NCI-H187 treated with DMSO at 0.1 percent for 48 hours (cell line): ENCODE results near the gene CES2.
A peak's percentile ranks its signal among the peaks of the same experiment; 100 is the strongest.
"Not testable (repeated sequence)": the region's sequence is repeated elsewhere in the genome, so short reads cannot be mapped to it uniquely, and the experiment has no call there.

Experiments
- DNase-seq: peaks from one replicate; lab custom pipeline; 2025; lab: John Stamatoyannopoulos, UW

The CES2 gene

DNA sequence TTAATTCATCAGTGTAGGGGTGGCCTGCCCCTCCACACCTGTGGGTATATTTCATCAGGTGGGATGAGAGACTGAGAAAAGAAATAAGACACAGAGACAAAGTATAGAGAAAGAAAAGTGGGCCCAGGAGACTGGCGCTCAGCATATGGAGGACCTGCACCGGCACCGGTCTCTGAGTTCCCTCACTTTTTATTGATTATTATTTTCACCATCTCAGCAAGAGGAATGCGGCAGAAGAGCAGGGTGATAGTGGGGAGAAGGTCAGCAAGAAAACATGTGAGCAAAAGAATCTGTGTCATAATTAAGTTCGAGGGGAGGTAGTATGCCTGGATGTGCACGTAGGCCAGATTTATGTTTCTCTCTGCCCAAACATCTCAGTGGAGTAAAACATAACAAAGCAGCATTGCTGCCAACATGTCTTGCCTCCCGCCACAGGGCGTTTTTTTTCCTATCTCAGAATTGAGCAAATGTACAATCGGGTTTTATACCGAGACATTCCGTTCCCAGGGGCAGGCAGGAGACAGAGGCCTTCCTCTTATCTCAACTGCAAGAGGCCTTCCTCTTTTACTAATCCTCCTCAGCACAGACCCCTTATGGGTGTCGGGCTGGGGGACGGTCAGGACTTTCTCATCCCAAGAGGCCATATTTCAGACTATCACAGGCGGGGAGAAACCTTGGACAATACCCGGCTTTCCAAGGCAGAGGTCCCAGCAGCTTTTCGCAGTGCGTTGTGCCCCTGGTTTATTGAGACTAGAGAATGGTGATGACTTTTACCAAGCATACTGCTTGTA lies 20.2 kb downstream of the CES2 start:
- not testable (repeated sequence) for DNase-seq

DNA sequence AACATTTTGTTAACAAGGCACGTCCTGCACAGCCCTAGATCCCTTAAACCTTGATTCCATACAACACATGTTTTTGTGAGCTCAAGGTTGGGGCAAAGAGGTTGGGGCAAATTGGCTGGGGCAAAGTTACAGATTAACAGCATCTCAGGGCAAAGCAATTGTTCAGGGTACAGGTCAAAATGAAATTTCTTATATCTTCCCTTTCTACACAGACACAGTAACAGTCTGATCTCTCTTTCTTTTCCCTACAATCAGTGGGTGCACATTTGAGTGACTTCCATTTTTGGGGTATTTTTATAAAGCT lies 20.8 kb downstream of the CES2 start:
- not testable (repeated sequence) for DNase-seq

GRCh38 chr16:66958857-66959703 lies 23.8 kb downstream of the CES2 start:
- DNase-seq = no peak

DNA sequence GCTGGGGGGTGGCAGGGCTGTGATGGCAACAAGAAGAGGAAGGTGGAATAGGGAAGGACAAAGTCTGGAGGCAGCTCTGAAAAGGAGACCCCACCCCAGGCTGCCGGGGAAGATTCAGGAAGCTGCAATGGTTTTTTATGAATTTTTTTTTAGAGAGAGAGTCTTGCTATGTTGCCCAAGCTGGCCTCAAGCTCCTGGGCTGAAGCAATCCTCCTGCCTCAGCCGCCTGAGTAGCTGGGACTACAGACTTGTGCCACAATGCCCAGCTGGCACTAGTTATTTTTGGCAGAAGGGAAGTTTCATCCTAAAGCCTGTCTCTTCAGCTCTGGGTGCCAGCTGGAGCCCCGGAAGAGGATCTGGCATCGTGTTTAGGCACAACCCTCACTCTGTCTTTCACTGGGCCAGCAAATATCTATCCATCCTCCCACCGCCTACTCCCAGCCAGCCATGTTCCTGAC lies 24.4 kb downstream of the CES2 start:
- DNase-seq = no peak

DNA sequence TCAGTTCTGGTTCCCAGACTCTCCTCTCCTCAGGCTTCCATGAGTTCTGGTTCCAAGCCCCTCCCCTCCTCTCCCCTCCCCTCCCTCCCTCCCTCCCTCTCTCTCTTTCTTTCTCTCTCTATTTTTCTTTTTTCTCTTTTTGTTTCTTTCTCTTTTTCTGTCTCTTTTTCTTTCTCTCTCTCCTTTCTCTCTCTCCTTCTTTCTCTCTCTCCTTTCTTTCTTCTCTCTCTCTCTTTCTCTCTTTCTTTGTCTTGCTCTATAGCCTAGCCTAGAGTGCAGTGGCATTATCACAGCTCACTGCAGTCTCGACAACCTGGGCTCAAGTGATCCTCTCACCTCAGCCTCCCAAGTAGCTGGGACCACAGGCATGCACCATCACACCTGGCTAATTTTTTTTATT lies 25.0 kb downstream of the CES2 start:
- DNase-seq = no peak

DNA sequence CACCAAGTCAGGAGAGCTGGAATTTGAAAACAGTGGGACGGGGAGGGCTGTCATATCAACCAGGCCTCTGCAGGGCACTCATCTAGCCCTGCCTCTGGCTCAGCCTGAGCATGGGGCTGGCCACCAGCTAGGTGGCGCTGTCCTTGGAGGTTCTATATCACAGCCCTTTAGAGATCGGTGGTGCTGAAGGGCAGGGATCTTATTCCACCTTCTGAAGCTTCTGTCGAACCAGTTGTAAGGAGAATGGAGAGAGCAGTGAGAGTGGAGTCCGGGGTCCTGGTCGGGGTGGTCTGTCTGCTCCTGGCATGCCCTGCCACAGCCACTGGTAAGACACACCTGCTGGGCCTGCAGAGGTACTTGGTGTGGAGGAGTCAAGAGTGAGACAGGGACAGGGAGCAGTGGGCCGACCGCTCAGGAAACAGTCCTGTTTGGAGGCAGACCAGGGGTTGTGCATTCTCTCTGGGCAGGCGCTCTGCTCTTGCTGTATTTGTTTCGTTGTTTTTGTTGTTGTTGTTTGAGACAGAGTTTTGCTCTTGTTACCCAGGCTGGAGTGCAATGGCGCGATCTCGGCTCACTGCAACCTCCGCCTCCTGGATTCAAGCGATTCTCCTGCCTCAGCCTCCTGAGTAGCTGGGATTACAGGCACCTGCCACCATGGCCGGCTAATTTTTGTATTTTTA lies 25.9 kb downstream of the CES2 start, which contains the start of gene CES3:
CES3 (plus strand) TSS at position 202 of the 680 bp plus-strand sequence; CDS start at position 244, 42 bp downstream.
- no peak for DNase-seq

DNA sequence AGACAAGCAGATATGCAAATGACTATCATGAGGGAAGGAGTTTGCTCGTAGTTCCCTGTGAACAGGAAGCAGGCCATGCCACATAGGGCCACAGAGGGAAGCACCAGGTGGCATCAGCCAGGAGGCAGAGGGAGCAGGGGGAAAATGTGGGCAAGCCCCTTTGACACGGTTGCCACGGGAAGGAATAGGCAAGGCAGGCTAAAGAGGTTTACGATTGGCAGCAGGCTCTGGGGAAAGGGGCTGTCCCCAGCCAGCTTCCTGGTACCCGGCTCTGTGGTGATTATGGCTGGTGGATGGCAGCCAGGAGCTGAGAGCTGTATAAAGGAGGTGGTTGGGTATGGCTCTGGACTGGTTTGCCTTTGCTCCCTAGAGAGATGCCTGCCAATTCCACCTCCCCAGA lies 26.6 kb downstream of the CES2 start:
- no peak for DNase-seq

GRCh38 chr16:66964049-66964448 lies 28.7 kb downstream of the CES2 start:
- DNase-seq = no peak

- DNase-seq = no peak
Measured at GRCh38 chr16:66968847-66969246, 33.5 kb downstream of the CES2 start.

DNA sequence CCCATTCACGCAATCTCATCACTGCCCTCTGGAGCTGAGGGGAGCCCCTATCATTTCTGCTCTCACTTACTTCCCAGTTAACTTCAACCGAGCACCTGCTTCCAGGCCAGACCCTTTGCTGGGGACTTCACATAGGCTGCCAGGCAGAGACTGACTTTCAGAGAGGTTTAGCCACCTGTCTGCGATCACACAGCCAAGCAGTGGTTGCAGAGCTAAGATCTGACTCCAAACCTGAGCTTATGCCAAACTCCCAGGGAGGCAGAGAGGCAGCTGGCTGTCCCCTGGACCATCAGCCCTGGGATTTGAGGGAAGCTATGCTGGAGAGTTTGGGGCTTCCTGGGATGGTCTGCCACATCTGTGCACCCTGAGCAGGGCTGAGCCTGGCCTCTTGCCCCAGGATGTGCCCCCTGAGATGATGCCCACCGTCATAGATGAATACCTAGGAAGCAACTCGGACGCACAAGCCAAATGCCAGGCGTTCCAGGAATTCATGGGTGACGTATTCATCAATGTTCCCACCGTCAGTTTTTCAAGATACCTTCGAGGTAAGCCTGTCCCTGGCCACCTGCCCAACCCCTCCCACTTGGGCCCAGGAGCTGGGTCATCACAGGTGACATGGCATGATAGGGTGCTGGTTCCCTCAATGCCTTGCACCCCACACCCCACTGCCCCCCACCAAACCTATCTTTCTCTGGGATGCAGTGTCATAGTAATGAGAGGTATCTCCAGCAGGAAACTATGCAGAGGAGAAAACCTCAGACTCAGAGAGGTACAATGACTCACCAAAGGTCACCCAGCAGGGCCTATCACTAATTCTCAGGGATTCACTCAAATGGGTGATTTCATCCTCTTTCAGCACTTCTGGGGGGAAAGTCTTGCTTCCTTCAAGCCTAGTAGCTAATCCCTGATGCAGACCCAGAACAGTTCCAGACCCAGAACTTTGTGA lies 35.7 kb downstream of the CES2 start:
- DNase-seq = no peak

DNA sequence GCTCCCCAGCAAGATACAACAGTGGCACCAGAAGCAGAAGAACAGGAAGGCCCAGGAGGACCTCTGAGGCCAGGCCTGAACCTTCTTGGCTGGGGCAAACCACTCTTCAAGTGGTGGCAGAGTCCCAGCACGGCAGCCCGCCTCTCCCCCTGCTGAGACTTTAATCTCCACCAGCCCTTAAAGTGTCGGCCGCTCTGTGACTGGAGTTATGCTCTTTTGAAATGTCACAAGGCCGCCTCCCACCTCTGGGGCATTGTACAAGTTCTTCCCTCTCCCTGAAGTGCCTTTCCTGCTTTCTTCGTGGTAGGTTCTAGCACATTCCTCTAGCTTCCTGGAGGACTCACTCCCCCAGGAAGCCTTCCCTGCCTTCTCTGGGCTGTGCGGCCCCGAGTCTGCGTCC lies 37.7 kb downstream of the CES2 start:
- DNase-seq = no peak

- no peak for DNase-seq
Measured at GRCh38 chr16:66973716-66974115, 38.4 kb downstream of the CES2 start.

DNA sequence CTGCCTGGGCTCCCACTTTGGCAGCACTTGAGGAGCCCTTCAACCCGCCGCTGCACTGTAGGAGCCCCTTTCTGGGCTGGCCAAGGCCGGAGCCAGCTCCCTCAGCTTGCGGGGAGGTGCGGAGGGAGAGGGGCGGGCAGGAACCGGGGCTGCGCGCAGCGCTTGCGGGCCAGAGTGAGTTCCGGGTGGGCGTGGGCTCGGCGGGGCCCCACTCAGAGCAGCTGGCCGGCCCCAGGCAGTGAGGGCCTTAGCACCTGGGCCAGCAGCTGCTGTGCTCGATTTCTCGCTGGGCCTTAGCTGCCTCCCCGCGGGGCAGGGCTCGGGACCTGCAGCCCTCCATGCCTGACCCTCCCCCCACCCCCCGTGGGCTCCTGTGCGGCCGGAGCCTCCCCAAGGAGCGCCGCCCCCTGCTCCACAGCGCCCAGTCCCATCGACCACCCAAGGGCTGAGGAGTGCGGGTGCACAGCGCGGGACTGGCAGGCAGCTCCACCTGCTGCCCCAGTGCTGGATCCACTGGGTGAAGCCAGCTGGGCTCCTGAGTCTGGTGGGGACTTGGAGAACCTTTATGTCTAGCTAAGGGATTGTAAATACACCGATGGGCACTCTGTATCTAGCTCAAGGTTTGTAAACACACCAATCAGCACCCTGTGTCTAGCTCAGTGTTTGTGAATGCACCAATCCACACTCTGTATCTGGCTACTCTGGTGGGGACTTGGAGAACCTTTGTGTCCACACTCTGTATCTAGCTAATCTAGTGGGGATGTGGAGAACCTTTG lies 39.0 kb downstream of the CES2 start:
- not testable (repeated sequence) for DNase-seq

DNA sequence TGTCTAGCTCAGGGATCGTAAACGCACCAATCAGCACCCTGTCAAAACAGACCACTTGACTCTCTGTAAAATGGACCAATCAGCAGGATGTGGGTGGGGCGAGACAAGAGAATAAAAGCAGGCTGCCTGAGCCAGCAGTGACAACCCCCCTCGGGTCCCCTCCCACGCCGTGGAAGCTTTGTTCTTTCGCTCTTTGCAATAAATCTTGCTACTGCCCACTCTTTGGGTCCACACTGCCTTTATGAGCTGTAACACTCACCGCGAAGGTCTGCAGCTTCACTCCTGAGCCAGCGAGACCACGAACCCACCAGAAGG lies 39.6 kb downstream of the CES2 start:
- not testable (repeated sequence) for DNase-seq

DNA sequence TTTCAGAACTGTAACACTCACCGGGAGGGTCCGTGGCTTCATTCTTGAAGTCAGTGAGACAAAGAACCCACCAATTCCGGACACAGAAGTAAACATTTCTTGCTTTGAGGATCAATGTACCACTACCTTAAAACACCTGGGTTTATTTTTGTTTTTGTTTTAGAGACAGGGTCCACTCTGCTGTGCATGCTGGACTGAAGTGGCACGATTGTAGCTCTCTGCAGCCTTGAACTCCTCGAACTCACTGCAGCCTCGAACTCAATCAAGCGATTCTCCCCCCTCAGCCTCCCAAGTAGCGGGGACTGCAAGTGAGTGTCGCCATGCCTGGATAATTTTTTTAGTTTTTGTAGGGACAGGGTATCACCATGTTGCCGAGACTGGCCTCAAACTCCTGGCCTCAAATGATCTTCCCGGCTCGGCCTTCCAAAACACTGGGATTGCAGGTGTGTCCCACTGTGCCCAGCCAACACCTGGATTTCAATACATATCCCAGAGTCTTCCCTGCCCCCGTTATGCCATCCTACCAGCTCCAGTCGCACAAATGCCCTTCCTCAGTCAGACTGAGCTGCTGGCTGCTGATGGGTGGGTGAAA lies 40.1 kb downstream of the CES2 start:
- no peak for DNase-seq

DNA sequence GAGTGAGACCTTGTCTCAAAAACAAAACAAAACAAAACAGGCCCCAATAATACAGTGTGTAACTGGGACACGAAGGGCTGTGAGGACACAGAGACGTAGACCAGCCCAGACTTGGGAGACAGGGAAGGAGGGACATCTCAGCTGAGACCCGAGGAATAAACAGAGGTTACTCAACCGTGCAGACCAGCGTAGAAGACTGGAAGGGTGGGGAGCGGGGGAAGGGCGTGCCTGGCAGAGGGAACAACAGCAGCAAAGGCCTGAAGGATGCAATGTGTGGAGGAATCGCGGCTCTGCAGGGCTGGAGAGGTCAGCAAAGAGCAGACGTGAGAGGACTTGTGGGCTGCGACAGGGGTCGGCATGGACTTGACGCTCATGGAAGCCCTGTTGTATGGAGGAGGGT lies 41.4 kb downstream of the CES2 start:
- DNase-seq = no peak

DNA sequence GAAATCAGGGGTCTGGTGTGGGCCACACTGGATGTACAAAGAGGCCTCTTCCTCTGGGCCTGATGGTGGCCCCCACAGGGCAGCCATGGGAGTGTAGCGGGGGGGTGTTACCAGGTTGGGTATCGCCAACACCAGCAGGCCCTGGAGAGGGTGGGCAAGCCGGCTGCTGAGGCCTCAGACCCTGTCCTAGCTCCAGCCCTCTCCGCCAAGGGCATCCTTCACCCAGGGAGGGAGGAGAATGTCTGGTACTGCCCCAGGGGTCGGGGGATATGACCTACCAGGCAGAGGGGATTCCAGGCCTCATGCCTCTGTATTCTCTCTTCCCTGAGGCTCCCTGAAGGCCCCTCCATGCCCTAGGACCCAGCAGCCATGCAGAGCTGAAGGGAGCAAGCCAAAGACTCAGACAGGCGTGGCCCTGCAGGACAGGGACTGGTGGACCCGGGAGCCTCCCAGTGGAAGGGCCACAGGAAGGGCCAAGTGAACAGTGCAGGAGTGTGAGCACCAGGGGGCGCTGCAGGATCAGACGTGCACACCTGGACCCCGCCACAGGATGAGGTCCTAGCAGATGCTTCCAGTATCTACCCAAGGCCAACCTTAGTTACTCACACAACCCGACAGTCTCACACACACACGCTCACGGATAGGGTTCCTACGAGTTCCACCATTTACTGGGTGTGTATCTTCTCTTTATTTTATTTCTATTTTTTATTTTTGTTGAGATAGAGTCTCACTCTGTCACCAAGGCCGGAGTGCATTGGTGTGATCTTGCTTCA lies 42.2 kb downstream of the CES2 start:
- peak; percentile 21 for DNase-seq

DNA sequence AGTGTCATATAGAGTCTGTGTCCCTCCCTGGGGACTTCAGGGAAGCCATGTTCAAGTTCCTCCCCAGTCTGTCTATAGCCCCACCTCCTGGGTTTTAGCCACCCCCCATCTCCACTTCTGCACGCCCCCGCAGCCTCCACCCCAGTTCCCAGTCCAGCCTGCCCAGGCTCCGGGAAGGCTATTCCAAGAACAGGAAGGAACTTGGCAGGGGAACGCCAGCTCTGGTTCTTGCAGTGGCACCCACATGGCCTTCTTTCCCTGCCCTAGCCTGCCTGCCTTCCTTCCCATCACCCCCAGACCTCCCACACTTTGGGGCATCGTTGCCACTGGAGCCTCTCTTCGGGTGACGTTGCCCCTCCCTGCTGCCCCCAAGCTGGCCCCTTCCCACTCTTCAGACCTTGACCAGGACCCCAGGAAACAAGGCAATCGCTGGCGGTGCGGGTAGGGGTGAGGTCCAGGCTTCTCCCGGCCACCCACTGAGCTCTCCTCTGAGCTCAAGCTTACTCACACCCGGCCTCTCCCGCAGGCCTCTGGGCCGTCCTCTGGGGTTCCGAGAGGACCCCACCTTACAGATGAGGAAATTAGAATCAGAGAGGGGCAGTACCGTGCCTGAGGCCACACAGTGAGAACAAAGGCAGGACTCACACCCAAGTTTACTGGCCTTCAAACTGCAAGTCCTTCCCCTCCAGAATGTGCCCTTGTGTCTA lies 43.8 kb downstream of the CES2 start:
- DNase-seq = no peak

DNA sequence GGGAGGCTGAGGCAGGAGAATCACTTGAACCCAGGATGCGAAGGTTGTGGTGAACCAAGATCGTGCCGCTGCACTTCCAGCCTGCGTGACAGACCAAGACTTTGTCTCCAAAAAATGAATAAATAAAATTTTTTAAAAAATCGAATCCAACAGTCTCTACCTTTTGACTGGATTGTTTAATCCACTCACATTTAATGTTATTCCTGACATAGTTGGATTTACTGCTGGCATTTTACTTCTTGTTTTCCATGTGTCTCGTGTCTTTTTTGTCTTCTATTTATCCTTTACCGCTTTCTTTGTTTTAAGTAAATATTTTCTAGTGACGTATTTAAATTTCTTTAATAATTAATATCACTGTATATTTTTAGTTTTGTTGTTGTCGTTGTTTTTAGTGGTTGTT lies 47.7 kb downstream of the CES2 start:
- no peak for DNase-seq
